MM.1S (cell line): Measurements from ENCODE around the gene HOXA6.

Experiments used
- DNase-seq: peaks from one replicate; pipeline ENCODE4 v3.0.0-alpha.2; 2015
- H2AFZ ChIP-seq: fragments of 300-600 bp; sonication (generic); 2 replicates; pipeline ENCODE4 v1.6.0; 2016; ENCODE audit warnings: antibody characterized with exemption, low read length
- H3F3A ChIP-seq: fragments of 300-600 bp; sonication (generic); 2 replicates; pipeline ENCODE4 v1.6.1; 2016; ENCODE audit warnings: mild to moderate bottlenecking, antibody characterized with exemption, low read length, moderate library complexity, mixed read lengths; ENCODE audit not compliant: insufficient read depth
- H3K27ac ChIP-seq: fragments of 300-600 bp; sonication (generic); 2 replicates; pipeline ENCODE4 v1.5.1; 2016; ENCODE audit warnings: mild to moderate bottlenecking, low read length
- H3K27me3 ChIP-seq: fragments of 300-600 bp; sonication (generic); replicated peaks from 2 replicates; pipeline ENCODE4 v1.6.0; 2016; ENCODE audit warnings: low read length; ENCODE audit not compliant: insufficient read depth
- H3K36me3 ChIP-seq: fragments of 300-600 bp; sonication (generic); replicated peaks from 2 replicates; pipeline ENCODE4 v1.6.1; 2016; ENCODE audit warnings: mild to moderate bottlenecking, low read length, mixed read lengths; ENCODE audit not compliant: insufficient read depth
- H3K4me1 ChIP-seq: fragments of 300-600 bp; sonication (generic); 2 replicates; pipeline ENCODE4 v1.6.1; 2016; ENCODE audit warnings: low read length, mixed read lengths
- H3K4me2 ChIP-seq: fragments of 300-600 bp; sonication (generic); 2 replicates; pipeline ENCODE4 v1.6.0; 2016; ENCODE audit warnings: low read depth, low read length
- H3K4me3 ChIP-seq: fragments of 300-600 bp; sonication (generic); 2 replicates; pipeline ENCODE4 v1.5.1; 2016; ENCODE audit warnings: low read length, mixed read lengths
- H3K79me2 ChIP-seq: fragments of 300-600 bp; sonication (generic); 2 replicates; pipeline ENCODE4 v1.6.1; 2016; ENCODE audit warnings: mixed run types, low read length, mixed read lengths
- H3K9ac ChIP-seq: fragments of 300-600 bp; sonication (generic); 2 replicates; pipeline ENCODE4 v1.6.1; 2016; ENCODE audit warnings: low read length, mixed read lengths
- H3K9me2 ChIP-seq: fragments of 300-600 bp; sonication (generic); replicated peaks from 2 replicates; pipeline ENCODE4 v1.6.1; 2016; ENCODE audit warnings: mild to moderate bottlenecking, low read length, mixed read lengths; ENCODE audit not compliant: insufficient read depth
- H3K9me3 ChIP-seq: fragments of 300-600 bp; sonication (generic); replicated peaks from 2 replicates; pipeline ENCODE4 v1.6.1; 2016; ENCODE audit warnings: mild to moderate bottlenecking, low read length, mixed read lengths; ENCODE audit not compliant: insufficient read depth
- H4K20me1 ChIP-seq: fragments of 300-600 bp; sonication (generic); 2 replicates; pipeline ENCODE4 v1.6.1; 2016; ENCODE audit warnings: mild to moderate bottlenecking, low read length, moderate library complexity, mixed read lengths; ENCODE audit not compliant: insufficient read depth
- EZH2 ChIP-seq: fragments of 300-600 bp; sonication (generic); optimal IDR thresholded peaks from 2 replicates; pipeline ENCODE3; 2017; ENCODE audit warnings: low read depth, mild to moderate bottlenecking, antibody characterized with exemption, low read length, mixed read lengths
- EZH2phosphoT487 ChIP-seq: fragments of 300-600 bp; sonication (generic); IDR thresholded peaks from 2 replicates; pipeline ENCODE4 v1.6.1; 2018; ENCODE audit warnings: antibody characterized with exemption, low read length
- TF ChIP-seq, protein P1 (sequence below): fragments of 300-600 bp; sonication (generic); IDR thresholded peaks from 2 replicates; pipeline ENCODE4 v1.5.1; 2016; ENCODE audit warnings: antibody characterized with exemption, low read length, mixed read lengths

Gene HOXA6

DNA sequence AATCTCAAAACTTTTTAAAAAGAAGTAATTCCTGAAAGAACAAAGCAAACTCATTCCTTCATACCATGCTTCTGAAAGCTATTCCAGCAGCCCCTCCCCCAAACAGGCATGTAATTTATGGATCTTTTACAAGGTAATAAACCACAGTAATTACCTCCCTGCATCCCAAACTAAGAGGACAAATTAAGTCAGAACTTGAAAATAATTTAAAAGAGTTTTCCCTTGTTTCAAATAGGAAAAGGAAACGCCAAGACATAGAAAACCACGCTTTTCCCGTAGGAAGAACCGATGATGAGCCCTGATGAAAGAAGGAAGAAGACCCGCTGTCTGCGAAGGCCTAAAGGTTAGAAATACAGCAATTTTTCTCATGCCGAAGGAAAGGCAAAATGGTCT is 25.9 kb downstream of the HOXA6 start:
- no peaks in the 10 kb centered on the region for H3K4me1 ChIP-seq
- no peak overlapping the region for H3K4me2 ChIP-seq
- H3F3A ChIP-seq: no peaks in the 10 kb centered on the region
- H3K9me3 ChIP-seq: no peaks in the 10 kb centered on the region
- no peaks in the 10 kb centered on the region for H3K36me3 ChIP-seq
- H4K20me1 ChIP-seq: no peaks in the 10 kb centered on the region
- H3K9me2 ChIP-seq: no peaks in the 10 kb centered on the region
- no peak overlapping the region for H3K4me3 ChIP-seq
- no peak for TF ChIP-seq EZH2
- TF ChIP-seq, protein P1, sequence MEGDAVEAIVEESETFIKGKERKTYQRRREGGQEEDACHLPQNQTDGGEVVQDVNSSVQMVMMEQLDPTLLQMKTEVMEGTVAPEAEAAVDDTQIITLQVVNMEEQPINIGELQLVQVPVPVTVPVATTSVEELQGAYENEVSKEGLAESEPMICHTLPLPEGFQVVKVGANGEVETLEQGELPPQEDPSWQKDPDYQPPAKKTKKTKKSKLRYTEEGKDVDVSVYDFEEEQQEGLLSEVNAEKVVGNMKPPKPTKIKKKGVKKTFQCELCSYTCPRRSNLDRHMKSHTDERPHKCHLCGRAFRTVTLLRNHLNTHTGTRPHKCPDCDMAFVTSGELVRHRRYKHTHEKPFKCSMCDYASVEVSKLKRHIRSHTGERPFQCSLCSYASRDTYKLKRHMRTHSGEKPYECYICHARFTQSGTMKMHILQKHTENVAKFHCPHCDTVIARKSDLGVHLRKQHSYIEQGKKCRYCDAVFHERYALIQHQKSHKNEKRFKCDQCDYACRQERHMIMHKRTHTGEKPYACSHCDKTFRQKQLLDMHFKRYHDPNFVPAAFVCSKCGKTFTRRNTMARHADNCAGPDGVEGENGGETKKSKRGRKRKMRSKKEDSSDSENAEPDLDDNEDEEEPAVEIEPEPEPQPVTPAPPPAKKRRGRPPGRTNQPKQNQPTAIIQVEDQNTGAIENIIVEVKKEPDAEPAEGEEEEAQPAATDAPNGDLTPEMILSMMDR: no peak
- no peak for TF ChIP-seq EZH2phosphoT487
- H3K27me3 ChIP-seq: peaks cover 6% of the 10 kb centered on the region; the same call in 1 of the 2 replicates
- no peak overlapping the region for H2AFZ ChIP-seq
- DNase-seq: no peak
- no peak overlapping the region for H3K9ac ChIP-seq
- H3K27ac ChIP-seq: no peak overlapping the region
- H3K79me2 ChIP-seq: no peaks in the 10 kb centered on the region

DNA sequence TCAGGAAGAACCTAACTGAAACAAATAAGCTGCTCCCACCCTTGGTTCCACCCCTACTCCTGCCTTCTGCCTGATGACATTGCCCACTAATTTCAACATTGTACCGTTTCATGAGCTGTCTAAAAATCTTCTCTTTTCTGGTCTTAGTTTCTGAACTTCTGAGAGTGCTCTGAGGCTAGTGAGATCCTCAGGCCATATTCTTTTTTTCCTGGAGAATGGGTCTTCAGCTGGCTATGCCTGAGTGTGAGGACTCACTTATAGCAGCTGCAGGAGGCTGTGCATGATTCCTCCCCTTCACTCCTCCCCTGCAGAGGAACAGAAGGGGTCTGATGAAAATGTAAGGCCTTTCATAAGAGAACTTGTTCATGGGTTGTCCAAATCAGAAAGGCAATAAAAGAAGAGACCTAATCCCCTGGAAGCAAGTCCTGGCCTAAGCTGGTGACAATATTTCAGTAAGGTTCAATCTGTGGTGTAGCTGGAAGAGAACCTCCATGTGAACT is 28.1 kb downstream of the HOXA6 start:
- Histone ChIP-seq H3K4me2 (no peak overlapping the region), H3K27ac (no peak overlapping the region), H3K4me1 (no peaks in the 10 kb centered on the region), H3K9me2 (no peaks in the 10 kb centered on the region), H3K27me3 (peaks cover 20% of the 10 kb centered on the region; the same call in 1 of the 2 replicates), H3K36me3 (no peaks in the 10 kb centered on the region), H4K20me1 (no peaks in the 10 kb centered on the region), H3K9ac (no peak overlapping the region), H3K4me3 (no peak overlapping the region), H3K79me2 (no peaks in the 10 kb centered on the region), H3F3A (no peaks in the 10 kb centered on the region), H3K9me3 (no peaks in the 10 kb centered on the region), H2AFZ (no peak overlapping the region)
- no peak for DNase-seq
- TF ChIP-seq, protein P1: no peak
- no peak for TF ChIP-seq EZH2
- no peak for TF ChIP-seq EZH2phosphoT487

DNA sequence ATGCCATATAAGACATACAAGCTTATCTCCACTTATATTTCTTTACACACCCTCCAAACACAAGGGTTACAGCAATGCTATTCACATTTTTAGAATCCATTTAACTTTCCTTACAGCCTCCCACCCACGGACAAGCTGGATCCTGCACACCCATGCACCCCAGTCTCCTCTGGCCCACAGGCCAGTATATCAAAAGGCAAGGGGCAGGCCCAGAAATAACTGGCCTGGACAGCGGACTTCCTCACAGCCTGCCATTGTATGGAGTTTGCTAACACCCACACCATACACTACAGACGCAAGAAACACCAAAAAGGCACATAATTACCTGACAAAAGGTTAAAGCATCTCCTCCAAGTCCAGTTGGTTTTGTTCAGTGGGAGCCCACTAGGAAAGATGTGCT is 29.0 kb downstream of the HOXA6 start:
- Histone ChIP-seq H3K4me3 (no peak overlapping the region), H3K27me3 (peaks cover 20% of the 10 kb centered on the region; the same call in 1 of the 2 replicates), H3K36me3 (no peaks in the 10 kb centered on the region), H3K9me3 (no peaks in the 10 kb centered on the region), H3F3A (no peaks in the 10 kb centered on the region), H3K27ac (no peak overlapping the region), H3K79me2 (no peaks in the 10 kb centered on the region), H2AFZ (no peak overlapping the region), H3K4me1 (no peaks in the 10 kb centered on the region), H3K4me2 (no peak overlapping the region), H4K20me1 (no peaks in the 10 kb centered on the region), H3K9ac (no peak overlapping the region), H3K9me2 (no peaks in the 10 kb centered on the region)
- no peak for TF ChIP-seq EZH2
- TF ChIP-seq EZH2phosphoT487: no peak
- TF ChIP-seq, protein P1: no peak
- no peak for DNase-seq
